ENCODE measurements around the gene AGAP9. TPM values are rescaled to one million over a fixed set of nuclear protein-coding genes. Genes with fewer than 3 reads are reported as not detected.
"Not testable (repeated sequence)": the region's sequence is repeated elsewhere in the genome, so short reads cannot be mapped to it uniquely, and the experiment has no call there.

The AGAP9 gene
- total and polyA plus RNA-seq, 2 of the 8 experiments (the other 6 are each of a cell fraction or from before 2014, with no cell fraction given), result 7.2 to 9.3 TPM

- H4K91ac ChIP-seq (replicated peaks; ENCODE audit: insufficient read length, low read length); CTCF ChIA-PET (ENCODE audit: partially characterized antibody); H3K79me1 ChIP-seq (ENCODE audit: low read depth, low read length); H2AFZ ChIP-seq (ENCODE audit: low read length); H3K4me3 ChIP-seq (ENCODE audit: extremely low read depth in 1 of 4, insufficient read depth in 2 of 4, low read depth in 3 of 4, low read length in 4 of 4); H4K8ac ChIP-seq (ENCODE audit: extremely low read depth, insufficient read depth, low read length); H2BK5ac ChIP-seq (ENCODE audit: low read depth, low read length); H3K18ac ChIP-seq (ENCODE audit: extremely low read depth, low read length); H3K23ac ChIP-seq (ENCODE audit: insufficient read length); H3K14ac ChIP-seq (ENCODE audit: insufficient read length); H3K4me2 ChIP-seq (ENCODE audit: insufficient read depth in 1 of 2, low read depth in 2 of 2, low read length in 2 of 2); H2BK20ac ChIP-seq (ENCODE audit: low read length); H3K9me3 ChIP-seq (ENCODE audit: insufficient read depth in 2 of 2, low read depth in 1 of 2, low read length in 1 of 2); H3K36me3 ChIP-seq (ENCODE audit: control insufficient read depth in 2 of 4, insufficient read depth in 4 of 4, low read length in 3 of 4); H3K27ac ChIP-seq (ENCODE audit: low read depth, low read length); H3K4me1 ChIP-seq (replicated peaks in 1 of 4; ENCODE audit: control insufficient read depth in 3 of 4, insufficient read depth in 4 of 4, low read length in 3 of 4); POLR2A ChIA-PET (ENCODE audit: partially characterized antibody); H2BK12ac ChIP-seq (ENCODE audit: low read depth, low read length); H4K20me1 ChIP-seq (replicated peaks in 1 of 2; ENCODE audit: control insufficient read depth in 1 of 2, insufficient read depth in 2 of 2, low read length in 2 of 2); H2BK120ac ChIP-seq (replicated peaks; ENCODE audit: low read depth, low read length); H3K56ac ChIP-seq (replicated peaks; ENCODE audit: insufficient read length, low read depth, low read length); H3K27me3 ChIP-seq (replicated peaks in 1 of 4; ENCODE audit: control insufficient read depth in 3 of 4, extremely low read depth in 1 of 4, insufficient read depth in 3 of 4, low read length in 3 of 4); H3K9ac ChIP-seq (replicated peaks in 1 of 4; ENCODE audit: extremely low read depth in 1 of 4, low read depth in 3 of 4, low read length in 3 of 4); H4K5ac ChIP-seq (ENCODE audit: insufficient read length, low read depth, low read length); H2BK15ac ChIP-seq (ENCODE audit: low read length); H3K79me2 ChIP-seq (ENCODE audit: control insufficient read depth in 1 of 2, insufficient read depth in 2 of 2, low read length in 2 of 2); DNase-seq (ENCODE audit: low read depth in 1 of 2, low spot score in 2 of 2); H3K4ac ChIP-seq (replicated peaks; ENCODE audit: insufficient read length, low read depth, low read length); FAIRE-seq; H2AK5ac ChIP-seq (ENCODE audit: low read depth, low read length); H3K23me2 ChIP-seq (ENCODE audit: low read depth, low read length): not testable (repeated sequence)
- WGBS, 2 experiments (ENCODE audit: extremely low coverage in 1 of 2, insufficient coverage in 1 of 2, insufficient read length in 1 of 2, insufficient replicate concordance in 2 of 2, low coverage in 1 of 2, low lambda C conversion rate in 2 of 2, missing lambda C conversion rate in 1 of 2), result 81% methylated on average over 4 of the region's 5 CpGs; no CpG with 5 or more reads in 1 of the 2 experiments
Observed at GRCh38 chr10:47467458-47467857, 56.0 kb downstream of the AGAP9 start.

GRCh38 chr10:47465216-47465917 lies 58.1 kb downstream of the AGAP9 start:
- H3K4me2 ChIP-seq (ENCODE audit: insufficient read depth in 1 of 2, low read depth in 2 of 2, low read length in 2 of 2); H2BK12ac ChIP-seq (ENCODE audit: low read depth, low read length); H3K4me1 ChIP-seq (replicated peaks in 1 of 4; ENCODE audit: control insufficient read depth in 3 of 4, insufficient read depth in 4 of 4, low read length in 3 of 4); H4K20me1 ChIP-seq (replicated peaks in 1 of 2; ENCODE audit: control insufficient read depth in 1 of 2, insufficient read depth in 2 of 2, low read length in 2 of 2); H3K27me3 ChIP-seq (replicated peaks in 1 of 4; ENCODE audit: control insufficient read depth in 3 of 4, extremely low read depth in 1 of 4, insufficient read depth in 3 of 4, low read length in 3 of 4); POLR2A ChIA-PET (ENCODE audit: partially characterized antibody); H3K18ac ChIP-seq (ENCODE audit: extremely low read depth, low read length); H3K23me2 ChIP-seq (ENCODE audit: low read depth, low read length); H2AFZ ChIP-seq (ENCODE audit: low read length); H3K4me3 ChIP-seq (ENCODE audit: extremely low read depth in 1 of 4, insufficient read depth in 2 of 4, low read depth in 3 of 4, low read length in 4 of 4); H3K36me3 ChIP-seq (ENCODE audit: control insufficient read depth in 2 of 4, insufficient read depth in 4 of 4, low read length in 3 of 4); H3K4ac ChIP-seq (replicated peaks; ENCODE audit: insufficient read length, low read depth, low read length); H3K9me3 ChIP-seq (ENCODE audit: insufficient read depth in 2 of 2, low read depth in 1 of 2, low read length in 1 of 2); H3K79me1 ChIP-seq (ENCODE audit: low read depth, low read length); H2BK5ac ChIP-seq (ENCODE audit: low read depth, low read length); H4K5ac ChIP-seq (ENCODE audit: insufficient read length, low read depth, low read length); H3K79me2 ChIP-seq (ENCODE audit: control insufficient read depth in 1 of 2, insufficient read depth in 2 of 2, low read length in 2 of 2); H4K91ac ChIP-seq (replicated peaks; ENCODE audit: insufficient read length, low read length); H3K56ac ChIP-seq (replicated peaks; ENCODE audit: insufficient read length, low read depth, low read length); H3K9ac ChIP-seq (replicated peaks in 1 of 4; ENCODE audit: extremely low read depth in 1 of 4, low read depth in 3 of 4, low read length in 3 of 4); H2BK120ac ChIP-seq (replicated peaks; ENCODE audit: low read depth, low read length); H3K23ac ChIP-seq (ENCODE audit: insufficient read length); H2AK5ac ChIP-seq (ENCODE audit: low read depth, low read length); H3K27ac ChIP-seq (ENCODE audit: low read depth, low read length); H2BK20ac ChIP-seq (ENCODE audit: low read length); FAIRE-seq; DNase-seq (ENCODE audit: low read depth in 1 of 2, low spot score in 2 of 2); H3K14ac ChIP-seq (ENCODE audit: insufficient read length); H4K8ac ChIP-seq (ENCODE audit: extremely low read depth, insufficient read depth, low read length); H2BK15ac ChIP-seq (ENCODE audit: low read length): not testable (repeated sequence)
- 88% methylated on average over 11 of the region's 14 CpGs; no CpG with 5 or more reads in 1 of the 2 experiments for WGBS, 2 experiments (ENCODE audit: extremely low coverage in 1 of 2, insufficient coverage in 1 of 2, insufficient read length in 1 of 2, insufficient replicate concordance in 2 of 2, low coverage in 1 of 2, low lambda C conversion rate in 2 of 2, missing lambda C conversion rate in 1 of 2)
- CTCF ChIA-PET (ENCODE audit: partially characterized antibody), result interaction anchor here (0.7 kb wide), 1 partner anchor 104 kb away, joined by 3 read pairs; no protein-coding TSS in a partner anchor
